Immature natural killer cell (primary cell): ENCODE results near the gene SPRED3. TPM values are rescaled to one million over a fixed set of nuclear protein-coding genes. Genes with fewer than 3 reads are reported as not detected.
"Not testable (repeated sequence)": the region's sequence is repeated elsewhere in the genome, so short reads cannot be mapped to it uniquely, and the experiment has no call there.

ENCODE experiments used
- DNase-seq, 3 donors: peaks; one replicate each; pipeline ENCODE4 v3.0.0; 2022; ENCODE audit warnings: mixed read lengths in 1 of 3
- H3K27ac Mint-ChIP-seq, 6 donors: one replicate each; pipeline ENCODE4 v1.8.0; 2020; ENCODE audit warnings: mixed read lengths in 6 of 6, mild to moderate bottlenecking in 5 of 6, inconsistent platforms in 4 of 6, moderate library complexity in 3 of 6
- H3K27me3 Mint-ChIP-seq, 3 donors: one replicate each; pipeline ENCODE4 v1.8.0; 2020 to 2021; ENCODE audit warnings: low read depth in 3 of 3, mild to moderate bottlenecking in 3 of 3, mixed read lengths in 3 of 3, moderate library complexity in 3 of 3, inconsistent platforms in 1 of 3
- H3K36me3 Mint-ChIP-seq, 3 donors: one replicate each; pipeline ENCODE4 v1.8.0; 2020; ENCODE audit warnings: mixed read lengths in 3 of 3, inconsistent platforms in 2 of 3, mild to moderate bottlenecking in 2 of 3
- H3K4me1 Mint-ChIP-seq, 2 donors: one replicate each; pipeline ENCODE4 v1.8.0; 2020; ENCODE audit warnings: inconsistent platforms in 2 of 2, mild to moderate bottlenecking in 2 of 2, mixed read lengths in 2 of 2, moderate library complexity in 1 of 2
- H3K4me3 Mint-ChIP-seq, 5 donors: one replicate each; pipeline ENCODE4 v1.8.0; 2020; ENCODE audit warnings: mild to moderate bottlenecking in 5 of 5, mixed read lengths in 5 of 5, inconsistent platforms in 3 of 5, moderate library complexity in 3 of 5
- H3K9me3 Mint-ChIP-seq, 6 donors: one replicate each; pipeline ENCODE4 v1.8.0; 2020; ENCODE audit warnings: mild to moderate bottlenecking in 6 of 6, mixed read lengths in 6 of 6, inconsistent platforms in 4 of 6, moderate library complexity in 3 of 6
- polyA plus RNA-seq, 3 donors: library from polyadenylated mRNA; unstranded; fragments of 300-500 nt; fragmentation: Illumina TruSeq; gene quantifications; one replicate each; pipeline ENCODE4 v1.2.3, GENCODE V29; 2021

SPRED3 gene
- polyA plus RNA-seq, 3 donors from 2014 or later = not detected

- no peaks in the 10 kb centered on the region for H3K36me3 Mint-ChIP-seq
- H3K4me1 Mint-ChIP-seq = peaks cover 0 to 9% of the 10 kb centered on the region in 2 donors
- H3K27me3 Mint-ChIP-seq = peaks cover 6 to 14% (median 13%) of the 10 kb centered on the region in 3 donors
- peak; percentile 24 to 32 (median 25) for DNase-seq
- H3K9me3 Mint-ChIP-seq = no peaks in the 10 kb centered on the region
- peak overlapping the region; percentile 75 to 84 (median 83) for H3K4me3 Mint-ChIP-seq
- no peak overlapping the region for H3K27ac Mint-ChIP-seq
These were observed 26.8 kb upstream of the SPRED3 start for GRCh38 chr19:38361633-38362075.

- H3K27me3 Mint-ChIP-seq = peaks cover 6 to 14% (median 13%) of the 10 kb centered on the region in 3 donors
- H3K4me1 Mint-ChIP-seq = peaks cover 0 to 9% of the 10 kb centered on the region in 2 donors
- no peak overlapping the region for H3K27ac Mint-ChIP-seq
- H3K4me3 Mint-ChIP-seq = peak overlapping the region; percentile 75 to 84 (median 83)
- no peaks in the 10 kb centered on the region for H3K9me3 Mint-ChIP-seq
- peak; percentile 17 to 31 (median 21) for DNase-seq
- no peaks in the 10 kb centered on the region for H3K36me3 Mint-ChIP-seq
These were observed 26.2 kb upstream of the SPRED3 start for GRCh38 chr19:38362076-38362945.

- not testable (repeated sequence) for DNase-seq, H3K36me3 Mint-ChIP-seq, H3K4me1 Mint-ChIP-seq, H3K27ac Mint-ChIP-seq, H3K9me3 Mint-ChIP-seq
- peaks cover 6 to 14% (median 13%) of the 10 kb centered on the region in 3 donors for H3K27me3 Mint-ChIP-seq
- peak overlapping the region; percentile 27 to 80 (median 58) for H3K4me3 Mint-ChIP-seq
These were observed 25.4 kb upstream of the SPRED3 start for GRCh38 chr19:38362946-38363688.

DNA sequence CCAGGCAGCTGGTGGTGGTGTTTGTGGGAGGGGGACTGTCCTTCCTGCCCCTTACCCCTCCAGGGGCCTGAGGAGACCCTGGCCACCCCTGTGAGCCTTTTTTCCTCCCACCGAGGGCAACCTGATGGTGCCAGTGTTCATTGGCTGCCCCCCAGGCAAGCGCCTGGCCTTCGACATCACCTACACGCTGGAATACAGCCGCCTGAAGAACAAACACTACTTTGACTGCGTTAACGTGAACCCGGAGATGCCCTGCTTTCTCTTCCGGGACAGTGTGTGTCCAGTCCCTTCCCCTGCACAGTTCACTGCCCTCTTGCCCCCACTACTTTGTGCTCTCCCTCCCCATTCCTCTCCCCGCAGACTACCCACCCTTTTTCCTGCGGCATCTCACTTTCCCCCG is 21.5 kb upstream of the SPRED3 start:
- Mint-ChIP-seq H3K4me1 (peaks cover 0 to 2% of the 10 kb centered on the region in 2 donors), H3K36me3 (no peaks in the 10 kb centered on the region), H3K27me3 (peaks cover 3 to 4% (median 4%) of the 10 kb centered on the region in 3 donors), H3K27ac (no peak overlapping the region), H3K4me3 (no peak overlapping the region), H3K9me3 (no peaks in the 10 kb centered on the region)
- no peak for DNase-seq

- Mint-ChIP-seq H3K9me3 (no peaks in the 10 kb centered on the region), H3K27ac (no peak overlapping the region), H3K4me1 (peaks cover 5 to 7% of the 10 kb centered on the region in 2 donors), H3K27me3 (peaks cover 3 to 6% (median 4%) of the 10 kb centered on the region in 3 donors), H3K4me3 (no peak overlapping the region), H3K36me3 (no peaks in the 10 kb centered on the region)
- no peak for DNase-seq
These were observed 18.9 kb upstream of the SPRED3 start for GRCh38 chr19:38369584-38369983.

DNA sequence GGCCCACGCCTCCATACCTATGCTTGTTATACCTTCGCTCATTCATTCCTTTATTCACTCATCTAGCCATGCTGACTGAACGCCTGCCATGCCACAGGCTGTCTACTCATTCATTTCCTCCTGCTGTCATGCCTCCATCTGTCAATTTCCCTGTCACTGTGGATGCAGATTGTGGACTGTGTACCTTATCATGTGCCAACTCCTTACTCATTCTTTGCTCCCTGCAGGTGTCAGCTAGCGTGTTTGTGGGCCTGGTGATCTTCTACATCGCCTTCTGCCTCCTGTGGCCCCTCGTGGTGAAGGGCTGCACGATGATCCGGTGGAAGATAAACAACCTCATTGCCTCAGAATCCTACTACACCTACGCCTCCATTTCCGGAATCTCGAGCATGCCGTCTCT is 18.2 kb upstream of the SPRED3 start:
- Mint-ChIP-seq H3K27ac (no peak overlapping the region), H3K4me1 (peaks cover 12 to 14% of the 10 kb centered on the region in 2 donors), H3K9me3 (no peaks in the 10 kb centered on the region), H3K36me3 (peaks cover 0 to 4% (median 0%) of the 10 kb centered on the region in 3 donors), H3K4me3 (no peak overlapping the region), H3K27me3 (peaks cover 0 to 13% (median 4%) of the 10 kb centered on the region in 3 donors)
- DNase-seq = no peak

- Mint-ChIP-seq H3K27ac (no peak overlapping the region), H3K4me3 (no peak overlapping the region), H3K9me3 (no peaks in the 10 kb centered on the region), H3K27me3 (peaks cover 2 to 13% (median 4%) of the 10 kb centered on the region in 3 donors), H3K36me3 (peaks cover 0 to 5% (median 0%) of the 10 kb centered on the region in 3 donors), H3K4me1 (peaks cover 20 to 22% of the 10 kb centered on the region in 2 donors)
- no peak for DNase-seq
These were observed 17.4 kb upstream of the SPRED3 start for GRCh38 chr19:38371081-38371480.

DNA sequence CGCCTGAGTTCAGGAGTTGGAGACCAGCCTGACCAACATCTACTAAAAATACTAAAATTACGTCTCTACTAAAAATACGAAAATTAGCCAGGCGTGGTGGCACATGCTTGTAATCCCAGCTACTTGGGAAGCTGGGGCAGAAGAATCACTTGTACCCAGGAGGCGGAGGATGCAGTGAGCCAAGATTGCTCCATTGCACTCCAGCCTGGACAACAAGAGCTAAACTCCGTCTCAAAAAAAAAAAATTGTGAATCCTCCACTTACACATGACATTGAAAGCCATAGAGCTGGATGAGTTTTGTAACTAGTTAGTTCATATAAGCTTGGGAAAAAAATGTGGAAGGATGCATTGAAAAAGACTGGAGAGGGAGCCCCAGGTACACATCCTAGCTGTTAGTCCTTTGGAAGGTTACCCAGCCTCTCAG is 14.6 kb upstream of the SPRED3 start:
- no peak for DNase-seq
- Mint-ChIP-seq H3K9me3 (no peaks in the 10 kb centered on the region), H3K27me3 (peaks cover 2 to 11% (median 6%) of the 10 kb centered on the region in 3 donors), H3K4me3 (peak overlapping the region; percentile 97 to 100 (median 98)), H3K4me1 (peaks cover 29 to 30% of the 10 kb centered on the region in 2 donors), H3K27ac (peak overlapping the region; percentile 91 to 98 (median 95)), H3K36me3 (peaks cover 0 to 8% (median 7%) of the 10 kb centered on the region in 3 donors)

DNA sequence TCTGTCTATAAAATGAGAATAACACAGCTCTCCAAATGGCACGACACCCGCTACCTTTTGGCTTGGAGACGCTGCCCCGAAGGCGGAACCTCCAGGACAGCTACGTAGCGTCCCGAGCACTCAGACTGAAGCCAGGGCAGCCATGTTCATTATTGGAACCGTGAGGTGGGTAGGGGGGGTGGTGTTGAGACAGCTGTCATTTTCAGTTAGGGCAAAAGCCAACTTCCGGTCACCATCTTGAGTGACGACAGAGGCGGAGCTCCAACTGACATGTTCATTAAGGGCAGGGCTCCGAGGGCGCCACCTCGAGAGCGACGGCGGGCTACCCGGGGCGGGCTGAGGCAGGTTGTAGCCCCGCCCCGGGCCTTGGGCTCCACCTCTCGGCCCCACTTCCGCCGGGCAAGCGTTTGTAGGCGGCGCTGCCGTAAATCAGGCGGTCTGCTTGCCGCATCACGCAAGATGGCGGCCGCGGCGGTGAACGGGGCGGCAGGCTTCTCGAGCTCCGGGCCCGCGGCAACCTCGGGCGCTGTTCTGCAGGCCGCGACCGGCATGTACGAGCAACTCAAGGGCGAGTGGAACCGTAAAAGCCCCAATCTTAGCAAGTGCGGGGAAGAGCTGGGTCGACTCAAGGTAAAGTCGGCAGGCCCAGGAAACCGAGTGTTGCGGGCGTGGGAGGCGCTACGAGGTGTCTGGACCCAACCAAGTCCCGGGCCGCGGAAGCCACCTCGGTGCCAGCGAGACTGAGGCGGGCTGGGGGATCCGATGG is 14.0 kb upstream of the SPRED3 start, which contains the start of gene PSMD8:
PSMD8 (plus strand) TSS at position 240 of the 766 bp plus-strand sequence; CDS start at position 271, 31 bp downstream.
- peaks cover 3 to 14% (median 8%) of the 10 kb centered on the region in 3 donors for H3K36me3 Mint-ChIP-seq
- DNase-seq = peak; percentile 98 to 99 (median 99)
- H3K9me3 Mint-ChIP-seq = no peaks in the 10 kb centered on the region
- peak within 1 kb of the TSS; percentile 97 to 100 (median 98) for H3K4me3 Mint-ChIP-seq
- H3K4me1 Mint-ChIP-seq = peaks cover 30% of the 10 kb centered on the region in 2 donors
- H3K27ac Mint-ChIP-seq = peak within 1 kb of the TSS; percentile 91 to 99 (median 98)
- H3K27me3 Mint-ChIP-seq = peaks cover 2 to 11% (median 3%) of the 10 kb centered on the region in 3 donors

- DNase-seq = no peak
- Mint-ChIP-seq H3K27me3 (peaks cover 2 to 10% (median 2%) of the 10 kb centered on the region in 3 donors), H3K4me1 (peaks cover 30% of the 10 kb centered on the region in 2 donors), H3K4me3 (peak overlapping the region; percentile 97 to 100 (median 98)), H3K27ac (peak overlapping the region; percentile 91 to 99 (median 98)), H3K36me3 (peaks cover 5 to 17% (median 8%) of the 10 kb centered on the region in 3 donors), H3K9me3 (no peaks in the 10 kb centered on the region)
These were observed 13.4 kb upstream of the SPRED3 start for GRCh38 chr19:38375098-38375493.

- Mint-ChIP-seq H3K4me1 (peaks cover 30% of the 10 kb centered on the region in 2 donors), H3K9me3 (no peaks in the 10 kb centered on the region), H3K4me3 (peak overlapping the region; percentile 97 to 100 (median 98)), H3K27ac (peak overlapping the region in 5 of 6 donors; percentile 96 to 99 (median 98)), H3K27me3 (peaks cover 2 to 10% (median 4%) of the 10 kb centered on the region in 3 donors), H3K36me3 (peaks cover 5 to 23% (median 8%) of the 10 kb centered on the region in 3 donors)
- DNase-seq = no peak
These were observed 12.7 kb upstream of the SPRED3 start for GRCh38 chr19:38375748-38376147.

DNA sequence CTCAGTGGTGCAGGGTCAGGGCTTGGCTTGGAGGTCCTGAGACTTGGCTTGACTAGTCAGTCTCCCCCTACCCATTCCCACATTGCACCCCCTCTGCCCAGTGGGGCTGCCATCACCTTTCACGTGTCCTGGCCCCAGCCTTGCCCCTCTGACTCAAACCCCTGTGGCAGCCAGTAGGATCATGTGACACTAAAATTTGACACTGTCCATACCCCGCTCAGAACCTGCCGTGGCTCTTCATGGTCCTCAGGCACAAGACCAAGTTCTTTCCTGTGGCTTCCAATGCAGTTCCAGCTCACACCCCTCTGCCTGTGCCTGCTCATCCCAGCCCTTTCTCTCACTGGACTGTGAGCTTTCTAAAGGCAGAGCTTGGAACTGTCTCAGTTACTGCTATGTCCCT is 11.9 kb upstream of the SPRED3 start:
- H3K27me3 Mint-ChIP-seq = peaks cover 2 to 10% (median 4%) of the 10 kb centered on the region in 3 donors
- H3K9me3 Mint-ChIP-seq = no peaks in the 10 kb centered on the region
- peak overlapping the region in 3 of 6 donors; percentile 53 to 98 (median 78) for H3K27ac Mint-ChIP-seq
- peaks cover 10 to 31% (median 14%) of the 10 kb centered on the region in 3 donors for H3K36me3 Mint-ChIP-seq
- DNase-seq = no peak
- H3K4me1 Mint-ChIP-seq = peaks cover 30% of the 10 kb centered on the region in 2 donors
- peak overlapping the region; percentile 60 to 98 (median 80) for H3K4me3 Mint-ChIP-seq

- Mint-ChIP-seq H3K9me3 (no peaks in the 10 kb centered on the region), H3K4me3 (peak overlapping the region in 4 of 5 donors; percentile 60 to 98 (median 81)), H3K27ac (no peak overlapping the region), H3K36me3 (peaks cover 15 to 36% (median 18%) of the 10 kb centered on the region in 3 donors), H3K27me3 (peaks cover 2 to 10% (median 4%) of the 10 kb centered on the region in 3 donors), H3K4me1 (peaks cover 30% of the 10 kb centered on the region in 2 donors)
- no peak for DNase-seq
These were observed 11.4 kb upstream of the SPRED3 start for GRCh38 chr19:38377052-38377451.
